Endometrial microvascular endothelial cells (primary cell): ENCODE data around the gene OAS3. TPM values are rescaled to one million over a fixed set of nuclear protein-coding genes. Genes with fewer than 3 reads are reported as not detected.

Source experiments
- in situ Hi-C: cut with HindIII; loops from 2 replicates; pipeline ENCODE4 v1.10.0; 2017; ENCODE audit warnings: low sequenced_read_pairs, low pct_unique_long_range_greater_than_20kb; ENCODE audit errors: inconsistent ontology term
- total RNA-seq: library from RNA; depleted of rRNA; stranded (reverse); fragments of >200 nt; gene quantifications from one replicate; pipeline ENCODE4 v1.2.3, GENCODE V29; 2015; ENCODE audit errors: inconsistent ontology term

Gene OAS3, protein sequence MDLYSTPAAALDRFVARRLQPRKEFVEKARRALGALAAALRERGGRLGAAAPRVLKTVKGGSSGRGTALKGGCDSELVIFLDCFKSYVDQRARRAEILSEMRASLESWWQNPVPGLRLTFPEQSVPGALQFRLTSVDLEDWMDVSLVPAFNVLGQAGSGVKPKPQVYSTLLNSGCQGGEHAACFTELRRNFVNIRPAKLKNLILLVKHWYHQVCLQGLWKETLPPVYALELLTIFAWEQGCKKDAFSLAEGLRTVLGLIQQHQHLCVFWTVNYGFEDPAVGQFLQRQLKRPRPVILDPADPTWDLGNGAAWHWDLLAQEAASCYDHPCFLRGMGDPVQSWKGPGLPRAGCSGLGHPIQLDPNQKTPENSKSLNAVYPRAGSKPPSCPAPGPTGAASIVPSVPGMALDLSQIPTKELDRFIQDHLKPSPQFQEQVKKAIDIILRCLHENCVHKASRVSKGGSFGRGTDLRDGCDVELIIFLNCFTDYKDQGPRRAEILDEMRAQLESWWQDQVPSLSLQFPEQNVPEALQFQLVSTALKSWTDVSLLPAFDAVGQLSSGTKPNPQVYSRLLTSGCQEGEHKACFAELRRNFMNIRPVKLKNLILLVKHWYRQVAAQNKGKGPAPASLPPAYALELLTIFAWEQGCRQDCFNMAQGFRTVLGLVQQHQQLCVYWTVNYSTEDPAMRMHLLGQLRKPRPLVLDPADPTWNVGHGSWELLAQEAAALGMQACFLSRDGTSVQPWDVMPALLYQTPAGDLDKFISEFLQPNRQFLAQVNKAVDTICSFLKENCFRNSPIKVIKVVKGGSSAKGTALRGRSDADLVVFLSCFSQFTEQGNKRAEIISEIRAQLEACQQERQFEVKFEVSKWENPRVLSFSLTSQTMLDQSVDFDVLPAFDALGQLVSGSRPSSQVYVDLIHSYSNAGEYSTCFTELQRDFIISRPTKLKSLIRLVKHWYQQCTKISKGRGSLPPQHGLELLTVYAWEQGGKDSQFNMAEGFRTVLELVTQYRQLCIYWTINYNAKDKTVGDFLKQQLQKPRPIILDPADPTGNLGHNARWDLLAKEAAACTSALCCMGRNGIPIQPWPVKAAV
- total RNA-seq: 70.8 TPM

DNA sequence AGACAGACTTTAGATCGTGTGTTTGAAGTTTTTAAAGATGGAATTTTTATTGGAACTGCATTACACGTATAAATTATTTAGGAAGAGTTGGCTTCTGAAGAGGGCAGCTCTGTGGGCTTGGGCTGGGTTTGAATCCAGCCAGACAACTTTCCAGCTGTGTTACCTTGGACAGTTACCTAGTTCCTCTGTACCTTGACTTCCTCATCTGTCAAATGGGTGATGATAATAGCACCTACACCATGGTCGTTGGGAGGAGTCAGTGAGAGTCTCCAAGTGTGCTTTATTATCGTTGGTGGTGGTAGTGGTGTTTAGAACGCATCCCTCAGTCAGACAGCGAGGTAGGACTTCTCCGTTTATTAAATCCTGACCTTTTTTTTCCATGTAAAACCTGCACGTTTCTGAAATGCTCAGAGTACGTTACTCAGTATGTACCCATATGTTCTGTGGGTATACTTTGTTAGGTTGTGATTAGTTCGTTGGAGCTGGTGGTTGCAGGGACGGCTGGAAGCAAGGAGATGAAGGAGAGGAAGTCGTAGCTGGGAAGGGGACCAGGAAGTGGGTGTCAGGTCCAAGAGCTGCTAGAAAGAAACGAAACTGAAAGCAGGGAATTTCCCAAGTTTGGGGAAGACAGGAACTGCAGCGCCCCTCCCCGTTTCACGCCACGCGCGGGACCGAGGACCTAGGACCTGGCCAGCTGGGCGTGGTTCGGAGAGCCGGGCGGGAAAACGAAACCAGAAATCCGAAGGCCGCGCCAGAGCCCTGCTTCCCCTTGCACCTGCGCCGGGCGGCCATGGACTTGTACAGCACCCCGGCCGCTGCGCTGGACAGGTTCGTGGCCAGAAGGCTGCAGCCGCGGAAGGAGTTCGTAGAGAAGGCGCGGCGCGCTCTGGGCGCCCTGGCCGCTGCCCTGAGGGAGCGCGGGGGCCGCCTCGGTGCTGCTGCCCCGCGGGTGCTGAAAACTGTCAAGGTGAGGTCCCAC, at the start of gene OAS3:
TSS of gene OAS3 (plus strand) at position 734 of the 979 bp plus-strand sequence. CDS start at position 791, 57 bp downstream.
- in situ Hi-C loops: no loop called here

DNA sequence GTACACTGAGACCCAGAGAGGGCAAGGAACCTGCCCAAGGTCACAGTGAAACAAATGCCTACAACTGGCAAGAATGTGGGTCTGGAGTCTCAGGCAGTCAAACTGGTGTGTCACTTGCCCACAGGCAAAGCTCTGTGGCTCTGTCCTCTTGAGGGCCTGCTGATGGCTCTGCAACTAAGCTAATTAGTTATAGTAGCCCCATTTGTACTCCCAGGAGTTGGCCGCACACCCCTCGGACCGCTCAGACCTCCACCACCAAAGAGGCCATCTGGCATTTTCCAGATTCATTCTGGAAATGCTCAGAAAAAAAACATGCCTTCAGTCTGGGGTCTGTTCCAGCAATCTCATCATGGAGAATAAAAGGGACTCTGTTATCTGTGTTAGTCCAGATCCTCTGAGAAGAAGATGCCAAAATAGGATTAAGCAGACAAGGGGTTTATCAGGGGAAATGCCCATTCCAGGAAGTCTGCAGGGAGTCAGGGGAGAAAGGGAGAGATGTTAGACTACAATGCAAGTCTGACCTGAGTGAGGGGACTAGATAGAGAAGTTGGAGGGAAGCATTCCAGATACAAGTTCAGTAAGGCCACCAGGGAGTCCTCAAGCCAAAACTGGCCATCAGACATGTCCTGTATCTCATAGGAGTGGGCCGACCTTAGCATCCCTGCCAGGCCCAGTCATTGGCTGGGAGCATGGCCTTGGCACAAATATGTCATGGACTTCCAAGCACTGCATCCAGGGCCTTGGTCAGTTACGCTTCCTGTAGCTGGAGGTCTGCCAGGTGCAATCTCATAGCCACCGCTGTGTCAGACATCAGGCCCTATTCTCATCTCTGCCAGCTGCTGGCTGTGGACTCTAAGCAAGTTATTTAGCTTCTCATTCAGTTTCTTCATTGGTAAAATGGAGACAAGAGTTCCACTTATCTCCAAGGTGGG, 46.9 kb upstream of the OAS3 start:
- in situ Hi-C loops: no loop called here

DNA sequence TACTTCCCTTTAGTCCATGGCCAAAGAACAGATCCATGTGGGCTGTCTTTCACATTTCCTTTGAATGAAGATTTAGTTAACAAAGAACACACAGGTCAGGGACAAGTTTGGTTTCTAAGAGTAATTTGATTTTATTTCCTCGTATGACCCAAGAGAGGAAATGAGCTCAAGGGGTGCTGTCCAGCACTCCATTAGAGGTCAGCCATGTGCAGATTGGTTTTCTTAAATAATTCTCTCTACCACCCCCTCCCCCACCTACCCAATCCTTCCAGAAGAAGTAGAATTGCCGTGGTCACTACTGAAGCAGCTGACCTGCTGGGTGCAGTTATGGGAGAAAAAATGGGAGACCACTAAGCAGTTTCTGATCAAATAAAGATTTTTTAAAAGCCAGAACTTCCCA, 45.4 kb upstream of the OAS3 start:
- in situ Hi-C loops: no loop called here

DNA sequence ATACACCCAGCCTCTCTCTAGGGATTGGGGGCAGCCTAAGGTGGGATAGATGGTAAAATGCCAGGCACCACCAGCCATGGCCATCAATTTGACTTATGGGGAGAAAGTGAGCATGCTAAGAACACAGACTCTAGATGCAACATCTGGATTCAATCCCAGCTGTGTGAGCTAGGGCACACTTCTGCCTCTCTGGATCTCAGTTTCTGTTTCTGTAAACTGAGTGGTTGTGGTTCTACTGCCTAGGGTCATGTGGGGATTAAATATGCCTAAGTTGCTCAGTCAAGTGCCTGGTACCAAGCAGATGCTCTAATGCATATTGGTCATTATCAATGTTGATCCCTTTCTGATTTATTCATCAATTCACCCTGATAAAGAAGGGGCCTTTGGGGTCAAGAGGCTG, 44.1 kb upstream of the OAS3 start:
- in situ Hi-C loops: no loop called here

DNA sequence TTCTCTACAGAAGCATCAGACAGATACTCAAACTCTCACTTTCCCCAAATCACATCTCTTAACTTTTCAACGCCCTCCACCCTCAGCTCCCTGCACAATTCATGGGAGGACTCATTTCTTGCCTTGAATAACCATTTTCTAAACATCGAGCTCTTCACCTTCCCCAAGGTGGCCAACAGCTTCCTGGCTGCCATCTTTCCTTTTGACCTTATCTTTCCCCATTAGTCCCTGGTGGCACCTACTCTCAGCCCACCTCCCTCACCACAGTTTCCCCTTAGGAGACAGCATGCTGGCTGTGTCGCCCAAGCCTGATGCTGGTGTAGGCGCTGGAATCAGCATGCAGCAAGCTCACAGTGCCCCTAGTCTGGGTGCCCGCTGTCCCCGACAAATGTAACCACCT, 39.9 kb upstream of the OAS3 start:
- in situ Hi-C loops: no loop called here

DNA sequence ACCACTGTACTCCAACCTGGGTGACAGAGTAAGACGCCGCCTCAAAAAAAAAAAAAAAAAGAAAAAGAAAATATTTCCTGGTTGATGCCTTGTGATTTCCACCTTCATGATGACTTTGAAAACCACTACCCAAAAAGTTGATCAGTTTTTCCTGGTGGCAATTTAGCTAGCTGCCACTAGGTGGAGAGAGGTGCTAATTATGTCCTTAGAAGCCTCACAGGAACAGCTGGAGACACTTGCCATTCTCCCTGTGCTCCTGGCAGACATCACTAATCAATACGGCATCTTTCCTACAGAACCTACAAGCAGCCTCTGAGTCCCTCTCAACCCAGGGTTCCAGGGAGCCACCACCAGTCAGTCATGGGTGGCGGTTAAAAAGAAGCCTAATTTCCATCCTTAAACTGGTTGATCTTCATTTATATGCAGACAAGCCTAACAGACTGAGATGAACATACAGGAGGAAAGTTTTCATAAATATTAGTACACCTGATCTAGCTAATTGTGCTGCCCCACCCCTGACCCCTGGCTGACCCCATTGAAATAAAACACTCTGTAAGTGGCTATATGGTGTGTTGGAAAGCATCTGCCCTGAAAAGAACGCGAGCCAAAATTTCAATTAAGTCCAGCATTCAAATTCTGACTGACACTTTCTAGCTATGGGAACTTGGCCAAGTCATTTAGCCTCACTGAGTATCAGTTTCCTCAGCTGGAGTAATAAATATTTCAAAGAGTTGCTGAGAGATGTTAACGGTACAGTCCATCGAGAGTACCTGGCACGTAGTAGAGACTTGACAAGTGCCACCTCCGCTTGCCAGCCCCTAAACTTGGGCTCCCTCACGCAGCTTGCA, 37.8 kb upstream of the OAS3 start:
- in situ Hi-C loops: no loop called here

DNA sequence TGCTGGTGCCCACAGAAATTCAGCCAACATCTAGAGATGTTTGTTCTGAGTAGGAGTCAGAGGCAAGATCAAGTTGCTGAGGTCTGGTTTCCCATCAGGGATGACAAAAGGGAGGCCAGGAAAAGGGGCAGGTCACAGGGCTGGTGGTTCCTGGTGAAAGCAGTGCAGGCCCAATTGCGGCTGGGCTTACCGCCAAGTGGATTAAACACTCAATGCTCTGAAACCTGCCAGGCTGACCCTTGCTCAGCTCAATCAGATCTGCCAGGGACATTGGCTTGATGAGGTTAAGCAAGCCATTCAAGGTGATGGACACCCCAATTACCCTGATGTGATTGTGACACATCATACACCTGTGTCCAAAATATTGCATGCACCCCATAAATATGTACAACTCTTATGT, 37.0 kb upstream of the OAS3 start:
- in situ Hi-C loops: no loop called here

DNA sequence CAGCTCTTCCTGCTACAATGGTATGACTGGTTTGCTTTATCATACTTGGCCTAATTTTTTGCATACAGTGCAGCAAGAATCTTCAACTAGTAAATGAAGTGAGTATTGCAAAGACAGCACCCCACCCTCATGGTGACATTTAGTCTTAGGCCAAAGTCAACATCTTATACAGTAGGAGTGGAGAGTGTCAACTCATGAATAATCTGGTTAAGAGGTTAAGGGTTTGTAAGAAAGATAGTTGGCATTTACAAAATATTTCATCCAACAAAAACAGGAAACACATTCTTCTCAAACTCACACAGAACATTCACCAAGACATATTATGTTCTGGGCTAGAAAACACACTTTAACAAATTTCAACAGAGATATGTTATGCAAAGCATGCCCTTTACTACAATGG, 33.7 kb upstream of the OAS3 start:
- in situ Hi-C loops: no loop called here

DNA sequence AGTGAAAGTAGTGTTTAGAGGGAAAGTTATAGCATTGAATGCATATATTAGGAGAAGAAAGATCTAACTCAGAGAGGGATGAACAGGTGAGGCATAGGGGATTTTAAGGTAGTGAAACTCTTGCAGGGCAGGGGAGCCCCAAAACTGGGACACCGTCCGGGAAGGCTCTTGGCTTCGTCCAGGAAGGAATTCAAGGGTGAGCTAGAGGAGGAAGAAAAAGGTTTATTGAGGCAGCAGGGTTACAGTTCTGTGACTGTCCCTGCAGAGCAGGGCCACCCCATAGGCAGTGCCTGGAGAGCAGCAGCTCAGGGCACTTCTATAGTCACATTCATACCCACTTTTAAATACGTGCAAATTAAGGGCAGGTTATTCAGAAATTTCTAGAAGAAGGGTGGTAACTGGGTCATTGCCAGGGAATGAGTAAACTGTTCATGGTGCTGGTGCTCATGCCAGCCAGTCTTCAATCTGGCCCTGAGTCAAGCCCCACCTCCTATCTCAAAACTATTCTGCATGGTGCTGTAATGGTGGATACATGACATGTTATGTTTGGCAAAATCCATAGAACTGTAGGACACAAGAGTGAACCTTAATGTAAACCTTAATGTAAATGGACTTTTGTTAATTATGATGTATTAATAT, 32.7 kb upstream of the OAS3 start:
- in situ Hi-C loops: no loop called here

DNA sequence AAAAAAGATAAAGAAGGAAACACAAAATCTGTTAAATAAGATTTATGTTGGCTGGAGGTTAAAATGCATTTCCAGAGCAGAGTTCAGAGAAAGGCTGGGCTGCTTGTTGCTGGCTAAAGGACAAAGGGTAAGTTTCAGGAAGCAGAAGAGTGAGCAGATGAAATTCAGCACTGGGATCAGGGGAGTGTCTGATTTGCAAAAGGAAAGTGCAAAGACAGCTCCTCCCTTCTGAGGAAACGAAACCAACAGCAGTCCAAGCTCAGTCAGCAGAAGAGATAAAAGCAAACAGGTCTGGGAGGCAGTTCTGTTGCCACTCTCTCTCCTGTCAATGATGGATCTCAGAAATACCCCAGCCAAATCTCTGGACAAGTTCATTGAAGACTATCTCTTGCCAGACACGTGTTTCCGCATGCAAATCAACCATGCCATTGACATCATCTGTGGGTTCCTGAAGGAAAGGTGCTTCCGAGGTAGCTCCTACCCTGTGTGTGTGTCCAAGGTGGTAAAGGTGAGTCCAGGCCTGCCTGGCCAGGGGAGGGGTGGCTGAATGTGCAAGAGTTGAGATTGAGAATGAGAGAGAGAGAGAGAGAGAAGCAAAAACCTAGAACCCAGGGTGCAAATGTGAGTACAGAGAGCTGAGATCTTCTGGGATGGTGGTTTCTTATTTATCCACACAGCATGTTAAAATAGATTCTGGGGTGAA, 31.4 kb upstream of the OAS3 start, which contains the start of gene OAS1:
TSS of gene OAS1 (plus strand) at position 251 of the 703 bp plus-strand sequence. CDS start at position 329, 78 bp downstream.
- in situ Hi-C loops: no loop called here

DNA sequence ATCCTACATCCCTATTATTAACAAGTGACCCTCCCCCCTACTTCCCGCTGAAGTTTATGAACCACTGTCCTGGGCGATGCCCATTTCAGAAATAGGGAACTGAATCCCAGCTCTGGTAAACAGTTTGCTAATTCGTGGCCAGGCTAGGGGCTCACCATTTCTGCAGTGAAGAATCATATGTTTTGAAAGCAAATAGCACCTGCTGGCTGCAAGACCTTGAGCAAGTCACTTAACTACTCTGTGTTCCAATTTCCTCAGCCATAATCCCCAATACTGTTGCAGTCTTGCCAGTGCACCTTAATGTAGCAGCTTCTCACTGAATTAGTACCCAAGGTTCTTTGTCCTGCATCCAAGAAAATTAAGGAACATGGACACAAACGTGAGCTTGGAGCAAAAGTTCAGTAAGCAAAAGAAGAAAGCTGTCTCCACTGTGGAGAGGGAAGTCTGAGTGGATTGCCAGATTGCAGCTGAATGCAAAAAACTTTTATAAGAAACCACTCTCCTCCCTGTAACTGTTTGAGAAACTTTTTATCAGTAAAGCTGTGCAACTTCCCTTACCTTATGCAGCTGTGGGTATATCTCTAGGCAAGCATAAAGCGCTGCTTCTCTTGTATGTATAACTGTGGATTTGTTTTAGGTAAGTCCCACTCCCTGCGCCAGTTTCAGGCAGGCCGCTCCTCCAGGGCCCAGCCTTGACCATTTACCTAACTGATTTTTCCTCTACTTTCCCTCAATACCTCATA, 30.7 kb upstream of the OAS3 start:
- in situ Hi-C loops: no loop called here

DNA sequence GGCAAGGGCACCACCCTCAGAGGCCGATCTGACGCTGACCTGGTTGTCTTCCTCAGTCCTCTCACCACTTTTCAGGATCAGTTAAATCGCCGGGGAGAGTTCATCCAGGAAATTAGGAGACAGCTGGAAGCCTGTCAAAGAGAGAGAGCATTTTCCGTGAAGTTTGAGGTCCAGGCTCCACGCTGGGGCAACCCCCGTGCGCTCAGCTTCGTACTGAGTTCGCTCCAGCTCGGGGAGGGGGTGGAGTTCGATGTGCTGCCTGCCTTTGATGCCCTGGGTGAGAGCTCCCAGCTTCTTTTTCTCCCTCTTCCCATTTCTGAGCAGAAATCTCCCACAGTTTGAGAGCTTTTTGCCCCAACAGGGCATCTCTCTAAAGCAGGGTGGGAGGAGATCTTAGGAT, 29.7 kb upstream of the OAS3 start:
- in situ Hi-C loops: no loop called here

DNA sequence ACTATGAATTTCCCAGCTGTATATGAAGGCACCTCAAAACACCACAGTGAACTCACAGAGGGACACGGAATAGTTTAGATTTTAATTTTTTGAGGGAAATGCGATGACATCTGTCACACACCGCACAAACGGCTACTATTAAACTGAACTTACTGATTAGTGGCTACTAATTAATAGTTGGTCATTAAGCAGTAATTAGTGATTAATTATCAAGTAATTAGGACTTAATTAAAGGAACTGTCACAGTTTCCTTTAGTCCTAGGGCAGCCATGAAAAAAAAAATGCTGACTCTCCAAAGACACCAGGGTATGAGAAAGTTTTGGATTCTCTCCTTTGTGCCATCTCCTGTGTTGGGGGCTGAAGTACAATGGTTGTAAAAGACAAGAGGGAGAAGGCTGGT, 28.6 kb upstream of the OAS3 start:
- in situ Hi-C loops: no loop called here

DNA sequence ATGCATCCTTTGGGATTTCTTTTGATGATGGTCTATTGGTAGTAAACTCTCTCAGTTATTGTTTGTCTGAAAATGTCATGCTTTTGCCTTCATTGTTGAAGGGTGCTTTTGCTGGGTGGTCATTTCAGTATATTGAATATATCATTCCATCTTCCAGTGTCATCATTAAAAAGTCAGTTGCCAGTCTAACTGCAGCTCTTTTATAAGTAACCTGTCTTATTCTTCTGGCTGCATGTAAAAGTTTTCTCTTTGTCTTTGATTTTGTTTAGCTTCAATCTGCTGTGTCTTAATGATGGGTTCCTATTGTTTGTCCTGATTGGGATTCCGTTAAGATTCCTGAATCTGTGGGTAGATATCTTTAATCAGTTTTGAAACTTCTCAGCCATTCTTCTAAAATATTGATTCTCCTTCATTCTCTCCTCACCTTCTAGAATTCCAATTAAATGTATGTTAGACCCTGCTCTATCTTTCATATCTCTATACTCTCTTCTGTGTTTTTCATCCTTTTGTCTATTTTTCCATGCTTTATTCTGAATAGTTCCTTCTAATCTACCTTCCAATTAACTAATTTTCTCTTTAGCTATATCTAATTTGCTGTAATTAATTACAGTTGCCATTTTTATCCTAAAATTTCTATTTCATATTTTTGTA, 25.1 kb upstream of the OAS3 start:
- in situ Hi-C loops: no loop called here
